H1 (cell line): ENCODE measurements around the gene ZNF705A. TPM values are rescaled to one million over a fixed set of nuclear protein-coding genes. Genes with fewer than 3 reads are reported as not detected.

ENCODE experiments used
- CTCF ChIA-PET: fragments of 300-600 bp; sonication (Branson Sonifier 250); formaldehyde crosslinking; loops from one replicate; lab custom pipeline; 2021; ENCODE audit not compliant: partially characterized antibody; lab: Charles Lee
- POLR2A ChIA-PET: fragments of 300-600 bp; sonication (Branson Sonifier 250); formaldehyde crosslinking; loops from one replicate; lab custom pipeline; 2021; ENCODE audit warnings: inconsistent platforms; ENCODE audit not compliant: partially characterized antibody; lab: Charles Lee
- DNase-seq, 2 experiments: peaks; one replicate each; pipeline versions ENCODE4 v3.0.0 to v3.0.0-alpha.2; 2010 to 2022; ENCODE audit warnings: low spot score in 2 of 2, low read depth in 1 of 2, mixed read lengths in 1 of 2
- FAIRE-seq: peaks from 2 replicates; lab custom pipeline; 2011; peaks lifted over from hg19 to GRCh38; lab: Jason Lieb, UNC
- H2AFZ ChIP-seq: 2 replicates; pipeline ENCODE4 v1.8.1; 2012; ENCODE audit warnings: low read length, inconsistent platforms
- H2AK5ac ChIP-seq: 2 replicates; pipeline ENCODE4 v1.6.1; 2013; ENCODE audit warnings: low read depth, low read length
- H2BK120ac ChIP-seq: replicated peaks from 2 replicates; pipeline ENCODE3; 2013; ENCODE audit warnings: low read depth, low read length, inconsistent platforms
- H2BK12ac ChIP-seq: 2 replicates; pipeline ENCODE4 v1.6.1; 2013; ENCODE audit warnings: low read depth, low read length
- H2BK15ac ChIP-seq: 2 replicates; pipeline ENCODE4 v1.6.1; 2013; ENCODE audit warnings: low read length
- H2BK20ac ChIP-seq: 2 replicates; pipeline ENCODE4 v1.6.1; 2013; ENCODE audit warnings: low read length
- H2BK5ac ChIP-seq: 2 replicates; pipeline ENCODE4 v1.6.1; 2013; ENCODE audit warnings: low read depth, low read length
- H3K14ac ChIP-seq: 2 replicates; pipeline ENCODE4 v1.6.1; 2013; ENCODE audit warnings: inconsistent platforms; ENCODE audit not compliant: insufficient read length
- H3K18ac ChIP-seq: 2 replicates; pipeline ENCODE4 v1.6.1; 2013; ENCODE audit warnings: low read length; ENCODE audit errors: extremely low read depth
- H3K23ac ChIP-seq: 2 replicates; pipeline ENCODE4 v1.6.1; 2013; ENCODE audit warnings: inconsistent platforms; ENCODE audit not compliant: insufficient read length
- H3K23me2 ChIP-seq: 2 replicates; pipeline ENCODE4 v1.6.1; 2013; ENCODE audit warnings: low read depth, low read length
- H3K27ac ChIP-seq: 2 replicates; pipeline ENCODE4 v1.6.1; 2011; ENCODE audit warnings: low read depth, low read length, inconsistent platforms
- H3K27me3 ChIP-seq, 4 experiments: replicated peaks in 1 of 4; 1 replicate in 1 of 4; 2 replicates in 3 of 4; pipeline versions ENCODE4 v1.6.1 to v1.8.1; 2011 to 2013; ENCODE audit warnings: low read length in 3 of 4, mild to moderate bottlenecking in 3 of 4, inconsistent platforms in 2 of 4, mixed read lengths in 2 of 4, moderate library complexity in 1 of 4; ENCODE audit not compliant: control insufficient read depth in 3 of 4, insufficient read depth in 3 of 4; ENCODE audit errors: extremely low read depth in 1 of 4
- H3K36me3 ChIP-seq, 4 experiments: 2 replicates each; pipeline versions ENCODE4 v1.6.1 to v1.8.1; 2011 to 2013; ENCODE audit warnings: mild to moderate bottlenecking in 4 of 4, low read length in 3 of 4, moderate library complexity in 2 of 4, control low read depth in 1 of 4, inconsistent platforms in 1 of 4; ENCODE audit not compliant: insufficient read depth in 4 of 4, control insufficient read depth in 2 of 4
- H3K4ac ChIP-seq: replicated peaks from 2 replicates; pipeline ENCODE3; 2013; ENCODE audit warnings: low read length, low read depth, mixed read lengths, inconsistent platforms; ENCODE audit not compliant: insufficient read length
- H3K4me1 ChIP-seq, 4 experiments: replicated peaks in 1 of 4; 1 replicate in 1 of 4; 2 replicates in 3 of 4; pipeline versions ENCODE4 v1.6.1 to v1.8.1; 2011 to 2013; ENCODE audit warnings: low read length in 3 of 4, inconsistent platforms in 2 of 4, mixed read lengths in 1 of 4; ENCODE audit not compliant: insufficient read depth in 4 of 4, control insufficient read depth in 3 of 4
- H3K4me2 ChIP-seq, 2 experiments: 2 replicates each; pipeline versions ENCODE4 v1.6.1 to v1.8.1; 2011 to 2013; ENCODE audit warnings: low read depth in 2 of 2, low read length in 2 of 2, control low read depth in 1 of 2, inconsistent platforms in 1 of 2, mild to moderate bottlenecking in 1 of 2; ENCODE audit not compliant: insufficient read depth in 1 of 2
- H3K4me3 ChIP-seq, 4 experiments: fragments of 200-600, 300-600 bp in 1 of 4; sonication (generic), shearing (Covaris generic), sonication (Bioruptor Twin) in 1 of 4; 2 replicates each; pipeline versions ENCODE4 v1.5.1 to v1.8.1; 2011 to 2016; ENCODE audit warnings: low read length in 4 of 4, low read depth in 3 of 4, control low read depth in 2 of 4, inconsistent platforms in 2 of 4, mild to moderate bottlenecking in 2 of 4, mixed read lengths in 1 of 4, moderate library complexity in 1 of 4; ENCODE audit not compliant: insufficient read depth in 2 of 4; ENCODE audit errors: extremely low read depth in 1 of 4
- H3K56ac ChIP-seq: replicated peaks from 2 replicates; pipeline ENCODE3; 2013; ENCODE audit warnings: low read depth, mild to moderate bottlenecking, mixed read lengths, low read length, inconsistent platforms; ENCODE audit not compliant: insufficient read length
- H3K79me1 ChIP-seq: 2 replicates; pipeline ENCODE4 v1.6.1; 2013; ENCODE audit warnings: low read depth, low read length, control low read depth
- H3K79me2 ChIP-seq, 2 experiments: 2 replicates each; pipeline versions ENCODE4 v1.6.1 to v1.8.1; 2012 to 2013; ENCODE audit warnings: low read length in 2 of 2, mild to moderate bottlenecking in 2 of 2, inconsistent platforms in 1 of 2; ENCODE audit not compliant: insufficient read depth in 2 of 2, control insufficient read depth in 1 of 2
- H3K9ac ChIP-seq, 4 experiments: replicated peaks in 1 of 4; 1 replicate in 1 of 4; 2 replicates in 3 of 4; pipeline versions ENCODE4 v1.6.1 to v1.8.1; 2011 to 2013; ENCODE audit warnings: low read depth in 3 of 4, low read length in 3 of 4, control low read depth in 2 of 4, mild to moderate bottlenecking in 2 of 4, moderate library complexity in 2 of 4, inconsistent platforms in 1 of 4; ENCODE audit errors: extremely low read depth in 1 of 4
- H3K9me3 ChIP-seq, 2 experiments: 2 replicates each; pipeline versions ENCODE4 v1.6.1 to v1.8.1; 2012 to 2013; ENCODE audit warnings: mild to moderate bottlenecking in 2 of 2, moderate library complexity in 2 of 2, control low read depth in 1 of 2, inconsistent platforms in 1 of 2, low read depth in 1 of 2, low read length in 1 of 2, mixed read lengths in 1 of 2; ENCODE audit not compliant: insufficient read depth in 2 of 2
- H4K20me1 ChIP-seq, 2 experiments: replicated peaks in 1 of 2; 2 replicates each; pipeline versions ENCODE3 to v1.8.1; 2011 to 2013; ENCODE audit warnings: inconsistent platforms in 2 of 2, low read length in 2 of 2, mild to moderate bottlenecking in 1 of 2; ENCODE audit not compliant: insufficient read depth in 2 of 2, control insufficient read depth in 1 of 2
- H4K5ac ChIP-seq: 2 replicates; pipeline ENCODE4 v1.6.1; 2013; ENCODE audit warnings: low read length, low read depth, mixed read lengths, inconsistent platforms; ENCODE audit not compliant: insufficient read length
- H4K8ac ChIP-seq: 2 replicates; pipeline ENCODE4 v1.8.0; 2013; ENCODE audit warnings: mild to moderate bottlenecking, moderate library complexity, low read length, inconsistent platforms; ENCODE audit not compliant: insufficient read depth; ENCODE audit errors: extremely low read depth
- H4K91ac ChIP-seq: replicated peaks from 2 replicates; pipeline ENCODE3; 2013; ENCODE audit warnings: low read length, mixed read lengths, inconsistent platforms; ENCODE audit not compliant: insufficient read length
- BACH1 ChIP-seq: IDR thresholded peaks from 2 replicates; pipeline ENCODE4 v1.6.1; 2012; ENCODE audit warnings: low read length, improper control_type of control experiment
- BCL11A ChIP-seq, 2 experiments: IDR thresholded peaks; one replicate each; pipeline ENCODE4 v1.6.1; 2011; ENCODE audit warnings: low read depth in 2 of 2, low read length in 2 of 2, mild to moderate bottlenecking in 2 of 2
- CTCF ChIP-seq, 3 experiments: IDR thresholded peaks; 1 replicate in 2 of 3; 2 replicates in 1 of 3; pipeline versions ENCODE4 v1.5.1 to v1.6.1; 2011; ENCODE audit warnings: low read length in 3 of 3, mild to moderate bottlenecking in 3 of 3, inconsistent platforms in 2 of 3, low read depth in 1 of 3, moderate library complexity in 1 of 3; ENCODE audit not compliant: insufficient read depth in 1 of 3; ENCODE audit errors: control extremely low read depth in 1 of 3
- FOSL1 ChIP-seq: IDR thresholded peaks from 2 replicates; pipeline ENCODE4 v1.6.1; 2011; ENCODE audit warnings: mild to moderate bottlenecking, low read depth, low read length, moderate library complexity; ENCODE audit not compliant: insufficient read depth
- KDM5A ChIP-seq: fragments of 200-600 bp; IDR thresholded peaks from 2 replicates; pipeline ENCODE4 v1.7.1; 2012; ENCODE audit warnings: mild to moderate bottlenecking, low read length, inconsistent platforms, mixed read lengths
- POLR2A ChIP-seq, 2 experiments: IDR thresholded peaks; 1 replicate in 1 of 2; 2 replicates in 1 of 2; pipeline ENCODE4 v1.6.1; 2011; ENCODE audit warnings: low read depth in 2 of 2, low read length in 2 of 2, mild to moderate bottlenecking in 2 of 2; ENCODE audit errors: control extremely low read depth in 1 of 2
- POLR2AphosphoS5 ChIP-seq: IDR thresholded peaks from 2 replicates; pipeline ENCODE4 v1.6.1; 2011; ENCODE audit warnings: low read depth, low read length
- POU5F1 ChIP-seq: IDR thresholded peaks from 2 replicates; pipeline ENCODE4 v1.6.1; 2011; ENCODE audit warnings: low read depth, mild to moderate bottlenecking, low read length, moderate library complexity
- SP4 ChIP-seq: IDR thresholded peaks from 2 replicates; pipeline ENCODE4 v1.6.1; 2012; ENCODE audit warnings: low read length, inconsistent platforms
- SRF ChIP-seq: IDR thresholded peaks from 2 replicates; pipeline ENCODE4 v1.6.1; 2011; ENCODE audit warnings: mild to moderate bottlenecking, low read depth, low read length, moderate library complexity
- TCF12 ChIP-seq: IDR thresholded peaks from 2 replicates; pipeline ENCODE4 v1.6.1; 2011; ENCODE audit warnings: low read depth, mild to moderate bottlenecking, low read length
- polyA plus RNA-seq, 7 experiments: library from polyadenylated mRNA; depleted of rRNA in 3 of 7; stranded (reverse) in 5 of 7; unstranded in 2 of 7; fragments of >200 nt in 5 of 7; fragments of 200-250 nt in 2 of 7; gene quantifications; 1 replicate in 5 of 7; 2 replicates in 1 of 7; 4 replicates in 1 of 7; pipeline versions ENCODE4 v1.2.1 to v1.2.3, GENCODE V29; 2011 to 2013; ENCODE audit warnings: missing spikeins in 2 of 7, mixed read lengths in 2 of 7
- total RNA-seq: library from RNA; stranded (reverse); fragmentation: NEBNext Ultra II Directional; extraction: Animal tissue kit (Norgen Biotek cat#: 25700); gene quantifications from 2 replicates; pipeline ENCODE4 v1.2.1, GENCODE V29; 2021

ZNF705A gene
- total and polyA plus RNA-seq, 2 of the 8 experiments (the other 6 are each of a cell fraction or from before 2014, with no cell fraction given) = not detected

- Histone ChIP-seq H3K27me3 (no peaks in the 10 kb centered on the region), H3K4ac (no peak overlapping the region), H3K9me3 (no peaks in the 10 kb centered on the region), H3K23me2 (no peaks in the 10 kb centered on the region), H3K18ac (no peak overlapping the region), H4K91ac (no peak overlapping the region), H2BK15ac (no peak overlapping the region), H4K8ac (no peak overlapping the region), H3K36me3 (no peaks in the 10 kb centered on the region), H2BK5ac (no peak overlapping the region), H3K4me1 (no peaks in the 10 kb centered on the region), H3K14ac (no peak overlapping the region), H2BK120ac (no peak overlapping the region), H3K4me3 (no peak overlapping the region), H3K9ac (no peak overlapping the region), H3K23ac (no peak overlapping the region), H2AFZ (no peak overlapping the region), H2AK5ac (no peak overlapping the region), H4K20me1 (no peaks in the 10 kb centered on the region), H3K4me2 (no peak overlapping the region), H2BK20ac (no peak overlapping the region), H3K27ac (no peak overlapping the region), H4K5ac (no peak overlapping the region), H3K79me2 (no peaks in the 10 kb centered on the region)
- CTCF ChIA-PET = interaction anchor here (0.7 kb wide), 1 partner anchor 34 kb away, joined by 3 read pairs; no protein-coding TSS in a partner anchor
- DNase-seq = no peak
- POLR2A ChIA-PET = interaction anchor here (1.2 kb wide), 1 partner anchor 11 kb away, joined by 3 read pairs; no protein-coding TSS in a partner anchor
- no peak for FAIRE-seq
- TF ChIP-seq POLR2A (IDR thresholded peaks at IDR 0.05; ENCODE audit: control extremely low read depth in 1 of 2, low read depth in 2 of 2, low read length in 2 of 2) = no peak
- TF ChIP-seq BCL11A (IDR thresholded peaks at IDR 0.05; ENCODE audit: low read depth in 2 of 2, low read length in 2 of 2) = no peak
- no peak for TF ChIP-seq SP4
- TF ChIP-seq CTCF (IDR thresholded peaks at IDR 0.05; ENCODE audit: control extremely low read depth in 1 of 3, insufficient read depth in 1 of 3, low read depth in 1 of 3, low read length in 3 of 3) = no peak
- no peak for TF ChIP-seq BACH1
- TF ChIP-seq POLR2AphosphoS5 = no peak
- no peak for TF ChIP-seq TCF12
- TF ChIP-seq FOSL1 = no peak
- no peak for TF ChIP-seq KDM5A
- TF ChIP-seq POU5F1 = no peak
- no peak for TF ChIP-seq SRF
- TF ChIP-seq, all 59 proteins: peak for 0
- no peak overlapping the region for H2BK12ac ChIP-seq
- H3K79me1 ChIP-seq = no peaks in the 10 kb centered on the region
- H3K56ac ChIP-seq = no peak overlapping the region
Measured at GRCh38 chr12:8157484-8158198, 826 bp downstream of the ZNF705A start.
